Measurements from ENCODE around the gene MYT1.

- TF ChIP-seq CTCF (IDR thresholded peaks at IDR 0.05): no peak
- no peak for TF ChIP-seq POLR2A (IDR thresholded peaks at IDR 0.05)
Observed at GRCh38 chr20:64206614-64207013, 42.4 kb downstream of the MYT1 start.
